Middle frontal gyrus (tissue), 1 donor: ENCODE results near the gene PRDM16.
"Not testable (repeated sequence)": the region's sequence is repeated elsewhere in the genome, so short reads cannot be mapped to it uniquely, and the experiment has no call there.

Experiments
- DNase-seq: peaks from one replicate; pipeline ENCODE4 v3.0.0-alpha.2; 2015; ENCODE audit warnings: low spot score; ENCODE audit errors: extremely low spot score

The PRDM16 gene

GRCh38 chr1:3222042-3222692 is 153.2 kb downstream of the PRDM16 start:
- DNase-seq: no peak

GRCh38 chr1:3225661-3226060 is 156.7 kb downstream of the PRDM16 start:
- no peak for DNase-seq

GRCh38 chr1:3226191-3226590 is 157.2 kb downstream of the PRDM16 start:
- no peak for DNase-seq

GRCh38 chr1:3226701-3227350 is 157.8 kb downstream of the PRDM16 start:
- DNase-seq: no peak

- no peak for DNase-seq
Measured at GRCh38 chr1:3227351-3227704, 158.3 kb downstream of the PRDM16 start.

GRCh38 chr1:3227893-3228292 is 158.9 kb downstream of the PRDM16 start:
- DNase-seq: no peak

- DNase-seq: no peak
Measured at GRCh38 chr1:3229081-3229725, 160.2 kb downstream of the PRDM16 start.

- DNase-seq: no peak
Measured at GRCh38 chr1:3230553-3230952, 161.6 kb downstream of the PRDM16 start.

GRCh38 chr1:3231245-3231644 is 162.2 kb downstream of the PRDM16 start:
- DNase-seq: no peak

- DNase-seq: no peak
Measured at GRCh38 chr1:3231826-3232225, 162.8 kb downstream of the PRDM16 start.

GRCh38 chr1:3233031-3233430 is 164.0 kb downstream of the PRDM16 start:
- DNase-seq: no peak

GRCh38 chr1:3233551-3233950 is 164.5 kb downstream of the PRDM16 start:
- no peak for DNase-seq

GRCh38 chr1:3234281-3234680 is 165.3 kb downstream of the PRDM16 start:
- DNase-seq: no peak

- DNase-seq: no peak
Measured at GRCh38 chr1:3234956-3235355, 166.0 kb downstream of the PRDM16 start.

- no peak for DNase-seq
Measured at GRCh38 chr1:3235496-3235895, 166.5 kb downstream of the PRDM16 start.

GRCh38 chr1:3236361-3236760 is 167.4 kb downstream of the PRDM16 start:
- no peak for DNase-seq

- DNase-seq: no peak
Measured at GRCh38 chr1:3236955-3237354, 168.0 kb downstream of the PRDM16 start.

- DNase-seq: no peak
Measured at GRCh38 chr1:3237570-3237969, 168.6 kb downstream of the PRDM16 start.

GRCh38 chr1:3237994-3238702 is 169.1 kb downstream of the PRDM16 start:
- no peak for DNase-seq

- DNase-seq: no peak
Measured at GRCh38 chr1:3238703-3239278, 169.8 kb downstream of the PRDM16 start.

GRCh38 chr1:3239991-3240390 is 171.0 kb downstream of the PRDM16 start:
- DNase-seq: not testable (repeated sequence)
